ENCODE data around the gene MTG1. TPM values are rescaled to one million over a fixed set of nuclear protein-coding genes. Genes with fewer than 3 reads are reported as not detected.

The MTG1 gene
- total and polyA plus RNA-seq, 10 of the 15 experiments (the other 5 are each of a cell fraction or from before 2014, with no cell fraction given) = 6.2 to 104 (median 62.5) TPM

DNA sequence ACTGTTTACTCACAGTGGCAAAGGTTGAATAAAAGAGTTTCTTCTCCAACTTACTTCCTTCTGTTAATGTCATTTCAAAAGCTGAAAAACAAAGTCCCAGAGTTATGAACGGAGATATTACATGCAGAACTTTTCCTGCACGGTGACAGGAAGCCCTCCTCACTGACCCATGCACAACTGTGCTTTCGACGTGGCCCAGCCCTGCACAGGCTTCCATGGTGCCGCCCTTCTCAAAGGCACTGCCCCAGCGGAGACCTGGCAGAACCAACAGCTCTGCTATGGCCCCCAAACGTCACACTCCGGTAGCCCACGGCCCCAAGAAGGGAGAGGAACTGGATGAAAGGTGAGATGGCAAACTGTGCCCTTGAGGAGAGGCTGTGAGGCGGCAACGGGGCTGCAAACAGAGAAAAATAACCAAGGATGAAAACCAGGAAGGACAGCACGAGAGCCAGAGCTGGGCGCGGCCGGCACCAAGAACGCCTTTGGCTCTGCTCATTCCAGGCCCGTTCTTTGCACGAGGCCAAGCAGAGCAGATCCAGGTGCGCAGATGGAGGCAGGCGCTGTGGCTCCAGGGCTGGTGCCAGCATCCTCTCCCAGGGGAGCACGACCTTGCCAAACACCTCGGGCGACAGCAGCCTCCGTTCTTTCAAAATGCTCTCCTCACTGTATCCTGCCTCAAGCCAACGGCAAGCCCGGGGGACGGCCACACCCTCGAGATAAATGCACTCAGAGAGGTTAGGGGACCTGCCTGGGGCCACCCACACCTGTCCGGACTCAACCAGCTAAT is 29.1 kb upstream of the MTG1 start:
- Histone ChIP-seq H3K9me3 (replicated peaks; ENCODE audit: control insufficient read depth, insufficient read depth, low read length) (no peaks in the 10 kb centered on the region), H3K4me2 (ENCODE audit: control insufficient read depth, insufficient read depth) (no peak overlapping the region), H3K4me1 (ENCODE audit: control insufficient read depth, insufficient read depth, low read length) (peaks cover 18% of the 10 kb centered on the region), H3K4me3 (no peak overlapping the region), H3K27ac (ENCODE audit: control insufficient read depth, insufficient read depth) (no peak overlapping the region), H3K79me2 (ENCODE audit: control insufficient read depth, insufficient read depth, low read length) (no peaks in the 10 kb centered on the region), H2AFZ (ENCODE audit: control insufficient read depth, low read depth, low read length) (no peak overlapping the region), H3K9ac (ENCODE audit: control insufficient read depth, insufficient read depth, low read length) (no peak overlapping the region), H3K27me3 (replicated peaks in 1 of 2; ENCODE audit: control insufficient read depth in 2 of 2, insufficient read depth in 2 of 2, low read length in 1 of 2) (no peaks in the 10 kb centered on the region), H3K36me3 (ENCODE audit: control insufficient read depth in 2 of 2, insufficient read depth in 2 of 2, low read length in 1 of 2) (peaks cover 5 to 9% of the 10 kb centered on the region in 2 experiments), H4K20me1 (ENCODE audit: control insufficient read depth, insufficient read depth) (no peaks in the 10 kb centered on the region)
- ChIA-PET RAD21 (ENCODE audit: unreplicated experiment) (no interaction called here), CTCF (no interaction called here), POLR2A (no interaction called here), SMC1A (ENCODE audit: uncharacterized antibody, unreplicated experiment) (interaction anchor here (1.5 kb wide), 1 partner anchor 10 kb away, joined by 3 read pairs; no protein-coding TSS in a partner anchor)
- intact Hi-C loops (cut with micrococcal nuclease; ENCODE audit: unreplicated experiment) = no loop called here
- in situ Hi-C loops (cut with MboI) = no loop called here
- no peak for FAIRE-seq
- ATAC-seq = no peak
- WGBS (ENCODE audit: insufficient coverage, insufficient replicate concordance, low lambda C conversion rate, missing lambda C conversion rate) = 91% methylated on average over 29 of the region's 29 CpGs
- BruUV-seq (replicated peaks) = no TSS peak
- TF ChIP-seq NFIC (IDR thresholded peaks at IDR 0.05; ENCODE audit: low read depth, low read length) = no peak
- no peak for TF ChIP-seq NBN (IDR thresholded peaks at IDR 0.05)
- no peak for DNase-seq (ENCODE audit: low read depth, low spot score)

DNA sequence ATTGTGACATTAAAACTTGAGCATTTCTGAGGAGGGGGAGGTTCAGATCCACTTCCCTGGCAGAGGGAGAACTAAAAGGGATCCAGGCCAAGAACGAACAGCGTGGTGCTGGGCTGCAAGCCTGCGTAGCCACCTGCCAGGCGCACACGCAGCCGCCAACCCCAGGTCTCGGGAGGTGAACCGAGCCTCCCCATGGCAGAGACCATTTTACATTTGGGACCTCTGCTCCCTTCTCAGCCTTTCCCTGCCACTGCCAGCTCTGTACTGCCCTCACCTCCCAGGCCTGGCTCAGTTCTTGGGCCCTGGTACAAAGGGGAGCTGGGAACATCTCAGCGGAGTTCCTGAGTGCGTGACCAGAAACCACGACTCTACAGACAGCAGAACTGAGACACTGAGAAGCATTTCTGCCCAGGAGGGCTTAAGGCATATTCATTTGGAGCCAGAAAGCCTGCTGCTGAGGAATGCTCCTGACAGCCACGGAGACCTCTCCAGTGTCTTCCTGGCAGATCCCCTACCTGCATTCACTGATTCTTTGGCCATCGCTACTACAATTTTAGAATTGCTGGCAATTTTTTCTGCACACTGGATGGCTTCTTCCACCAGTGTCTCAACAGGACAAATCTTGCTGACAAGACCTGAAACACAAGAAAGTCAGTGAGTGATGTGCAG is 28.4 kb upstream of the MTG1 start:
- in situ Hi-C loops (cut with MboI) (no loop called here), intact Hi-C loops (cut with micrococcal nuclease; ENCODE audit: unreplicated experiment) (no loop called here)
- no peaks in the 10 kb centered on the region for H4K20me1 ChIP-seq (ENCODE audit: control insufficient read depth, insufficient read depth)
- H3K4me2 ChIP-seq (ENCODE audit: control insufficient read depth, insufficient read depth) = no peak overlapping the region
- H3K4me3 ChIP-seq = no peak overlapping the region
- no peak for DNase-seq (ENCODE audit: low read depth, low spot score)
- CTCF ChIA-PET = no interaction called here
- peaks cover 5 to 13% of the 10 kb centered on the region in 2 experiments for H3K36me3 ChIP-seq (ENCODE audit: control insufficient read depth in 2 of 2, insufficient read depth in 2 of 2, low read length in 1 of 2)
- peaks cover 18% of the 10 kb centered on the region for H3K4me1 ChIP-seq (ENCODE audit: control insufficient read depth, insufficient read depth, low read length)
- POLR2A ChIA-PET = no interaction called here
- RAD21 ChIA-PET (ENCODE audit: unreplicated experiment) = no interaction called here
- SMC1A ChIA-PET (ENCODE audit: uncharacterized antibody, unreplicated experiment) = no interaction called here
- no peak overlapping the region for H3K27ac ChIP-seq (ENCODE audit: control insufficient read depth, insufficient read depth)
- FAIRE-seq = no peak
- H3K9me3 ChIP-seq (replicated peaks; ENCODE audit: control insufficient read depth, insufficient read depth, low read length) = no peaks in the 10 kb centered on the region
- H3K79me2 ChIP-seq (ENCODE audit: control insufficient read depth, insufficient read depth, low read length) = no peaks in the 10 kb centered on the region
- no peak overlapping the region for H3K9ac ChIP-seq (ENCODE audit: control insufficient read depth, insufficient read depth, low read length)
- WGBS (ENCODE audit: insufficient coverage, insufficient replicate concordance, low lambda C conversion rate, missing lambda C conversion rate) = 89% methylated on average over 13 of the region's 13 CpGs
- no peaks in the 10 kb centered on the region for H3K27me3 ChIP-seq (replicated peaks in 1 of 2; ENCODE audit: control insufficient read depth in 2 of 2, insufficient read depth in 2 of 2, low read length in 1 of 2)
- no peak overlapping the region for H2AFZ ChIP-seq (ENCODE audit: control insufficient read depth, low read depth, low read length)
- BruUV-seq (replicated peaks) = no TSS peak
- ATAC-seq = no peak
- TF ChIP-seq WRNIP1 (IDR thresholded peaks at IDR 0.05; ENCODE audit: borderline replicate concordance, low read depth, low read length) = no peak
- TF ChIP-seq, protein P1, sequence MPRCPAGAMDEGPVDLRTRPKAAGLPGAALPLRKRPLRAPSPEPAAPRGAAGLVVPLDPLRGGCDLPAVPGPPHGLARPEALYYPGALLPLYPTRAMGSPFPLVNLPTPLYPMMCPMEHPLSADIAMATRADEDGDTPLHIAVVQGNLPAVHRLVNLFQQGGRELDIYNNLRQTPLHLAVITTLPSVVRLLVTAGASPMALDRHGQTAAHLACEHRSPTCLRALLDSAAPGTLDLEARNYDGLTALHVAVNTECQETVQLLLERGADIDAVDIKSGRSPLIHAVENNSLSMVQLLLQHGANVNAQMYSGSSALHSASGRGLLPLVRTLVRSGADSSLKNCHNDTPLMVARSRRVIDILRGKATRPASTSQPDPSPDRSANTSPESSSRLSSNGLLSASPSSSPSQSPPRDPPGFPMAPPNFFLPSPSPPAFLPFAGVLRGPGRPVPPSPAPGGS (IDR thresholded peaks at IDR 0.05; ENCODE audit: borderline replicate concordance, insufficient read depth, low read depth, low read length, poor library complexity, severe bottlenecking) = no peak
- no peak for TF ChIP-seq PAX8 (IDR thresholded peaks at IDR 0.05)
- TF ChIP-seq, protein P2, sequence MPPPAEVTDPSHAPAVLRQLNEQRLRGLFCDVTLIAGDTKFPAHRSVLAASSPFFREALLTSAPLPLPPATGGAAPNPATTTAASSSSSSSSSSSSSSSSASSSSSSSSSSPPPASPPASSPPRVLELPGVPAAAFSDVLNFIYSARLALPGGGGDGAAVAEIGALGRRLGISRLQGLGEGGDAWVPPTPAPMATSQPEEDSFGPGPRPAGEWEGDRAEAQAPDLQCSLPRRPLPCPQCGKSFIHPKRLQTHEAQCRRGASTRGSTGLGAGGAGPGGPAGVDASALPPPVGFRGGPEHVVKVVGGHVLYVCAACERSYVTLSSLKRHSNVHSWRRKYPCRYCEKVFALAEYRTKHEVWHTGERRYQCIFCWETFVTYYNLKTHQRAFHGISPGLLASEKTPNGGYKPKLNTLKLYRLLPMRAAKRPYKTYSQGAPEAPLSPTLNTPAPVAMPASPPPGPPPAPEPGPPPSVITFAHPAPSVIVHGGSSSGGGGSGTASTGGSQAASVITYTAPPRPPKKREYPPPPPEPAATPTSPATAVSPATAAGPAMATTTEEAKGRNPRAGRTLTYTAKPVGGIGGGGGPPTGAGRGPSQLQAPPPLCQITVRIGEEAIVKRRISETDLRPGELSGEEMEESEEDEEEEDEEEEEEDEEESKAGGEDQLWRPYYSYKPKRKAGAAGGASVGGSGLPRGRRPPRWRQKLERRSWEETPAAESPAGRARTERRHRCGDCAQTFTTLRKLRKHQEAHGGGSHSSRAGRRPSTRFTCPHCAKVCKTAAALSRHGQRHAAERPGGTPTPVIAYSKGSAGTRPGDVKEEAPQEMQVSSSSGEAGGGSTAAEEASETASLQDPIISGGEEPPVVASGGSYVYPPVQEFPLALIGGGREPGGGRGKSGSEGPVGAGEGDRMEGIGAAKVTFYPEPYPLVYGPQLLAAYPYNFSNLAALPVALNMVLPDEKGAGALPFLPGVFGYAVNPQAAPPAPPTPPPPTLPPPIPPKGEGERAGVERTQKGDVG (CRISPR knock-in tag; IDR thresholded peaks at IDR 0.05) = no peak
- TF ChIP-seq SUZ12 (IDR thresholded peaks at IDR 0.05; ENCODE audit: unreplicated experiment) = no peak
- TF ChIP-seq YBX1 (IDR thresholded peaks at IDR 0.05) = no peak
- no peak for TF ChIP-seq ZNF384 (IDR thresholded peaks at IDR 0.05; ENCODE audit: borderline replicate concordance, low read depth, low read length)
